ENCODE data around the gene LMF2.

DNA sequence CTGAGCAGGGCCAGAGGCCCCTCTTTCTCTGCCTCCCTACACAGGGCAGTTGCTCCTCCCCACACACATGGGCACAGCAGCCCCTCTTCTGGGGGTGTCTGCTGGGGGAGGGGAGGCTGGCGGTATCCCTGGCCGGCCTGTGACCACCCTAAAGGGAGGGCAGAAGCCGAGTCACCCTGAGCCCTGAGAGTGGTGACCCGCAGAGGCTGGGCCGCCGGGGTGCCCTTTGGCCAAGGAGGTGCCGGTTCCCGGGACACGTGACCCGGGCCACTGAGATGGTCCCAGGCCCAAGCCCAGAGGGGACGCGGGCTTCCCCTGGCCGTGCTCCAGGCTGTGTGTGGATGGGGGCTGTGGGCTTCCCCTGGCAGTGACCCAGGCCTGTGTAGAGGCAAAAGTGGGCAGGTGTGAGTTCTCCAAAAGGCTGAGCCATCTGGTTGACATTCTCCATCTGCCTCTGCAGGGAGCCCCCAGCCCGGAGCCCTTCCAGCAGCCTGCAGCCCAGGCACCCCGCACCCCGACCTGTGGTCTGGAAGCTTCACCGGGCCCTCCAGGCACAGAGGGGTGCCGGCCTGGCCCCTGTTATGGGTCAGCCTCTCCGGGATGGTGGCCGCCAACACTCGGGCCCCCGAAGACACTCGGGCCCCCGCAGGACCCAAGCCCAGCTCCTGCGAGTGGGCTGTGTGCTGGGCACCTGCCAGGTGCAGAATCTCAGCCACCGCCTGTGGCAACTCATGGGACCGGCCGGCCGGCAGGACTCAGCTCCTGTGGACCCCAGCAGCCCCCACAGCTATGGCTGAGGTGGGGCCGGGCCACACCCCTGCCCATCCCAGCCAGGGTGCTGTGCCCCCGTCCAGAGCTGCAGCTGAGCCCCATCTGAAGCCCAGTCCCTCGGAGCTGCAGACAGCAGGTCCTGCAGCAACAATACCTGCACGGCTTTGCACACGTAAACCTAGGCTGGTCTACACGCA is 25.1 kb downstream of the LMF2 start:
- TF ChIP-seq RXRA (IDR thresholded peaks at IDR 0.05; ENCODE audit: insufficient read depth, low read depth, low read length) (no peak), JUND (IDR thresholded peaks at IDR 0.05; ENCODE audit: low read length) (no peak), EP300 (IDR thresholded peaks at IDR 0.05; ENCODE audit: borderline replicate concordance in 1 of 2, low read depth in 2 of 2, low read length in 2 of 2) (no peak), TAF1 (IDR thresholded peaks at IDR 0.05; ENCODE audit: low read depth, low read length) (no peak), POLR2A (IDR thresholded peaks at IDR 0.05; ENCODE audit: control extremely low read depth in 1 of 2, low read depth in 2 of 2, low read length in 2 of 2) (no peak), CEBPB (IDR thresholded peaks at IDR 0.05; ENCODE audit: low read depth, low read length) (no peak), EZH2 (IDR thresholded peaks at IDR 0.05; ENCODE audit: low read depth, low read length, severe bottlenecking) (no peak)
- TF ChIP-seq, protein P1, sequence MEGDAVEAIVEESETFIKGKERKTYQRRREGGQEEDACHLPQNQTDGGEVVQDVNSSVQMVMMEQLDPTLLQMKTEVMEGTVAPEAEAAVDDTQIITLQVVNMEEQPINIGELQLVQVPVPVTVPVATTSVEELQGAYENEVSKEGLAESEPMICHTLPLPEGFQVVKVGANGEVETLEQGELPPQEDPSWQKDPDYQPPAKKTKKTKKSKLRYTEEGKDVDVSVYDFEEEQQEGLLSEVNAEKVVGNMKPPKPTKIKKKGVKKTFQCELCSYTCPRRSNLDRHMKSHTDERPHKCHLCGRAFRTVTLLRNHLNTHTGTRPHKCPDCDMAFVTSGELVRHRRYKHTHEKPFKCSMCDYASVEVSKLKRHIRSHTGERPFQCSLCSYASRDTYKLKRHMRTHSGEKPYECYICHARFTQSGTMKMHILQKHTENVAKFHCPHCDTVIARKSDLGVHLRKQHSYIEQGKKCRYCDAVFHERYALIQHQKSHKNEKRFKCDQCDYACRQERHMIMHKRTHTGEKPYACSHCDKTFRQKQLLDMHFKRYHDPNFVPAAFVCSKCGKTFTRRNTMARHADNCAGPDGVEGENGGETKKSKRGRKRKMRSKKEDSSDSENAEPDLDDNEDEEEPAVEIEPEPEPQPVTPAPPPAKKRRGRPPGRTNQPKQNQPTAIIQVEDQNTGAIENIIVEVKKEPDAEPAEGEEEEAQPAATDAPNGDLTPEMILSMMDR (IDR thresholded peaks at IDR 0.05; ENCODE audit: control extremely low read depth in 1 of 3, insufficient read depth in 1 of 3, low read depth in 1 of 3, low read length in 3 of 3), result no peak

All from H1 (cell line).